GM23338 (cell line): ENCODE data around the gene FABP6. TPM values are rescaled to one million over a fixed set of nuclear protein-coding genes. Genes with fewer than 3 reads are reported as not detected.

Source experiments
- ATAC-seq: fragments of 200-7000 bp; cut with Tn5 transposase; 3 replicates; pipeline ENCODE4 v1.9.1; 2020
- DNase-seq: peaks from one replicate; pipeline ENCODE4 v3.0.0-alpha.2; 2015; ENCODE audit warnings: low spot score
- H2AFZ ChIP-seq: fragments of 200-600 bp; sonication (generic); 2 replicates; pipeline ENCODE4 v1.8.0; 2016; ENCODE audit warnings: antibody characterized with exemption, mild to moderate bottlenecking, moderate library complexity
- H3F3A ChIP-seq: fragments of 200-600 bp; sonication (generic); replicated peaks from 2 replicates; pipeline ENCODE4 v1.8.0; 2017; ENCODE audit warnings: antibody characterized with exemption, mixed run types, low read depth
- H3K27ac ChIP-seq: fragments of 200-600 bp; sonication (generic); 2 replicates; pipeline ENCODE4 v1.6.1; 2016; ENCODE audit warnings: low read depth
- H3K27me3 ChIP-seq: fragments of 200-600 bp; sonication (generic); 2 replicates; pipeline ENCODE4 v1.8.0; 2016; ENCODE audit warnings: mild to moderate bottlenecking, mixed run types, moderate library complexity; ENCODE audit not compliant: insufficient read depth
- H3K36me3 ChIP-seq: fragments of 200-600 bp; sonication (generic); 2 replicates; pipeline ENCODE4 v1.8.0; 2016; ENCODE audit warnings: mild to moderate bottlenecking; ENCODE audit not compliant: insufficient read depth
- H3K4me1 ChIP-seq: fragments of 200-600 bp; sonication (generic); 2 replicates; pipeline ENCODE4 v1.8.0; 2016; ENCODE audit warnings: mild to moderate bottlenecking, moderate library complexity; ENCODE audit not compliant: insufficient read depth
- H3K4me2 ChIP-seq: fragments of 200-600 bp; sonication (generic); 2 replicates; pipeline ENCODE4 v1.7.1; 2017; ENCODE audit warnings: mixed run types
- H3K4me3 ChIP-seq: fragments of 200-600 bp; sonication (generic); 2 replicates; pipeline ENCODE4 v1.6.1; 2016; ENCODE audit warnings: mixed run types
- H3K79me2 ChIP-seq: fragments of 200-600 bp; sonication (generic); replicated peaks from 2 replicates; pipeline ENCODE4 v1.8.0; 2017; ENCODE audit warnings: mild to moderate bottlenecking; ENCODE audit not compliant: insufficient read depth
- H3K9me2 ChIP-seq: fragments of 200-600 bp; sonication (generic); 2 replicates; pipeline ENCODE4 v1.8.0; 2017; ENCODE audit not compliant: insufficient read depth
- H4K20me1 ChIP-seq: fragments of 200-600 bp; sonication (generic); replicated peaks from 2 replicates; pipeline ENCODE4 v1.8.0; 2017; ENCODE audit warnings: mild to moderate bottlenecking; ENCODE audit not compliant: insufficient read depth
- H3K27ac Mint-ChIP-seq: 2 replicates; pipeline ENCODE4 v1.8.0; 2020; ENCODE audit warnings: inconsistent platforms, mild to moderate bottlenecking, moderate library complexity, mixed read lengths
- H3K27me3 Mint-ChIP-seq: 3 replicates; pipeline ENCODE4 v1.8.0; 2022; ENCODE audit warnings: low read depth, mild to moderate bottlenecking, moderate library complexity, mixed read lengths, inconsistent platforms; ENCODE audit not compliant: insufficient read depth, poor library complexity
- H3K36me3 Mint-ChIP-seq: 3 replicates; pipeline ENCODE4 v1.8.0; 2021; ENCODE audit warnings: low read depth, mild to moderate bottlenecking, inconsistent platforms, moderate library complexity, mixed read lengths
- H3K4me1 Mint-ChIP-seq: 3 replicates; pipeline ENCODE4 v1.8.0; 2020; ENCODE audit warnings: mild to moderate bottlenecking, inconsistent platforms, mixed read lengths
- H3K4me3 Mint-ChIP-seq: 3 replicates; pipeline ENCODE4 v1.8.0; 2021; ENCODE audit warnings: moderate library complexity, mild to moderate bottlenecking, inconsistent platforms, mixed read lengths
- H3K9me3 Mint-ChIP-seq: 3 replicates; pipeline ENCODE4 v1.8.0; 2020; ENCODE audit warnings: moderate library complexity, mild to moderate bottlenecking, inconsistent platforms, mixed read lengths
- CREB1 ChIP-seq: fragments of 250-450 bp; sonication (Bioruptor Pico); IDR thresholded peaks from 2 replicates; pipeline ENCODE4 v1.5.0; 2020; ENCODE audit warnings: low read depth, mild to moderate bottlenecking, moderate library complexity
- CTCF ChIP-seq, 2 experiments: fragments of 200-600 bp in 1 of 2; sonication (generic) in 1 of 2; conservative IDR thresholded peaks; 2 replicates each; pipeline versions ENCODE4 v1.5.1 to v1.6.1; 2016 to 2017; ENCODE audit warnings: antibody characterized with exemption in 2 of 2, low read depth in 2 of 2, mild to moderate bottlenecking in 2 of 2, moderate library complexity in 1 of 2
- ETS1 ChIP-seq: IDR thresholded peaks from 2 replicates; pipeline ENCODE4 v1.6.1; 2016; ENCODE audit warnings: antibody characterized with exemption
- EZH2 ChIP-seq: fragments of 200-600 bp; sonication (generic); IDR thresholded peaks from one replicate; pipeline ENCODE4 v1.8.0; 2017; ENCODE audit warnings: antibody characterized with exemption, mild to moderate bottlenecking, low read depth; ENCODE audit not compliant: unreplicated experiment
- EZH2phosphoT487 ChIP-seq: fragments of 200-600 bp; sonication (generic); IDR thresholded peaks from one replicate; pipeline ENCODE4 v1.8.1; 2018; ENCODE audit warnings: antibody characterized with exemption; ENCODE audit not compliant: unreplicated experiment
- JUNB ChIP-seq: IDR thresholded peaks from one replicate; pipeline ENCODE4 v1.6.1; 2016; ENCODE audit warnings: antibody characterized with exemption; ENCODE audit not compliant: unreplicated experiment
- NANOG ChIP-seq: IDR thresholded peaks from 2 replicates; pipeline ENCODE4 v1.6.1; 2016; ENCODE audit warnings: antibody characterized with exemption, borderline replicate concordance
- POLR2AphosphoS5 ChIP-seq: IDR thresholded peaks from 2 replicates; pipeline ENCODE4 v1.6.1; 2016; ENCODE audit warnings: antibody characterized with exemption, low read depth
- REST ChIP-seq: IDR thresholded peaks from one replicate; pipeline ENCODE4 v1.6.1; 2018; ENCODE audit warnings: antibody characterized with exemption; ENCODE audit not compliant: unreplicated experiment
- STAT1 ChIP-seq: IDR thresholded peaks from one replicate; pipeline ENCODE4 v1.6.1; 2016; ENCODE audit warnings: antibody characterized with exemption; ENCODE audit not compliant: unreplicated experiment
- ZNF114 ChIP-seq: fragments of 250-450 bp; sonication (Bioruptor Pico); IDR thresholded peaks from 2 replicates; pipeline ENCODE4 v1.5.0; 2020; ENCODE audit warnings: mild to moderate bottlenecking, moderate library complexity
- ZNF331 ChIP-seq: fragments of 250-450 bp; sonication (Bioruptor Pico); IDR thresholded peaks from 2 replicates; pipeline ENCODE4 v1.5.0; 2020; ENCODE audit warnings: low read depth, mild to moderate bottlenecking, moderate library complexity
- ZNF462 ChIP-seq: fragments of 250-450 bp; sonication (Bioruptor Pico); IDR thresholded peaks from 2 replicates; pipeline ENCODE4 v1.5.0; 2020; ENCODE audit warnings: mild to moderate bottlenecking, moderate library complexity
- polyA plus RNA-seq: library from polyadenylated mRNA; unstranded; fragments of >200 nt; fragmentation: Nextera tagmentation; extraction: Ambion mirVana; gene quantifications from 2 replicates; pipeline ENCODE4 v1.2.1, GENCODE V29; 2016
- total RNA-seq: library from RNA; depleted of rRNA; stranded (reverse); fragments of >200 nt; shearing (Covaris generic); gene quantifications from 2 replicates; pipeline ENCODE4 v1.2.3, GENCODE V29; 2014

Gene FABP6
- total and polyA plus RNA-seq, 2 experiments from 2014 or later = 2.2 to 7.5 TPM

- Histone ChIP-seq H3K4me3 (no peak overlapping the region), H3K79me2 (no peaks in the 10 kb centered on the region), H3K36me3 (peaks cover 13% of the 10 kb centered on the region; the same call in 1 of the 2 replicates), H2AFZ (no peak overlapping the region), H3K4me2 (no peak overlapping the region), H4K20me1 (peaks cover 5% of the 10 kb centered on the region), H3F3A (peaks cover 9% of the 10 kb centered on the region; the same call in 1 of the 2 replicates), H3K4me1 (0 out of 2 replicates have a peak, but pooled peaks cover 5% of the 10 kb centered on the region), H3K27me3 (no peaks in the 10 kb centered on the region), H3K27ac (peak overlapping the region; percentile 72; the same call in 1 of the 2 replicates), H3K9me2 (no peaks in the 10 kb centered on the region)
- H3K4me1 Mint-ChIP-seq = peaks cover 12% of the 10 kb centered on the region
- no peak for DNase-seq
- 0 out of 2 replicates have a peak overlapping the region, but pooled peaks have one; percentile 16 for H3K27ac Mint-ChIP-seq
- TF ChIP-seq NANOG = no peak
- TF ChIP-seq JUNB = no peak
- no peak for TF ChIP-seq CREB1 (CRISPR knock-in tag)
- no peak for TF ChIP-seq ZNF462 (CRISPR knock-in tag)
- no peak for TF ChIP-seq REST
- TF ChIP-seq ZNF331 (CRISPR knock-in tag) = no peak
- TF ChIP-seq EZH2phosphoT487 = no peak
- no peak for TF ChIP-seq ZNF114 (CRISPR knock-in tag)
- TF ChIP-seq ETS1 = no peak
- no peak for TF ChIP-seq EZH2
- no peak for TF ChIP-seq STAT1
- TF ChIP-seq CTCF (conservative IDR thresholded peaks at IDR 0.05; ENCODE audit: low read depth in 2 of 2) = no peak
- no peak for TF ChIP-seq POLR2AphosphoS5
- H3K27me3 Mint-ChIP-seq = peaks cover 5% of the 10 kb centered on the region
- H3K9me3 Mint-ChIP-seq = no peaks in the 10 kb centered on the region
- no peak for ATAC-seq
- H3K4me3 Mint-ChIP-seq = no peak overlapping the region
- peaks cover 55% of the 10 kb centered on the region for H3K36me3 Mint-ChIP-seq
These were observed 22.3 kb downstream of the FABP6 start for GRCh38 chr5:160251406-160252155.
